HG03342 (cell line): Measurements from ENCODE around the gene GDF11.

ENCODE experiments used
- ATAC-seq: cut with Tn5 transposase; IDR thresholded peaks from one replicate; pipeline ENCODE4 v1.9.1; 2021; ENCODE audit warnings: mild to moderate bottlenecking, moderate library complexity; ENCODE audit not compliant: unreplicated experiment

Gene GDF11

DNA sequence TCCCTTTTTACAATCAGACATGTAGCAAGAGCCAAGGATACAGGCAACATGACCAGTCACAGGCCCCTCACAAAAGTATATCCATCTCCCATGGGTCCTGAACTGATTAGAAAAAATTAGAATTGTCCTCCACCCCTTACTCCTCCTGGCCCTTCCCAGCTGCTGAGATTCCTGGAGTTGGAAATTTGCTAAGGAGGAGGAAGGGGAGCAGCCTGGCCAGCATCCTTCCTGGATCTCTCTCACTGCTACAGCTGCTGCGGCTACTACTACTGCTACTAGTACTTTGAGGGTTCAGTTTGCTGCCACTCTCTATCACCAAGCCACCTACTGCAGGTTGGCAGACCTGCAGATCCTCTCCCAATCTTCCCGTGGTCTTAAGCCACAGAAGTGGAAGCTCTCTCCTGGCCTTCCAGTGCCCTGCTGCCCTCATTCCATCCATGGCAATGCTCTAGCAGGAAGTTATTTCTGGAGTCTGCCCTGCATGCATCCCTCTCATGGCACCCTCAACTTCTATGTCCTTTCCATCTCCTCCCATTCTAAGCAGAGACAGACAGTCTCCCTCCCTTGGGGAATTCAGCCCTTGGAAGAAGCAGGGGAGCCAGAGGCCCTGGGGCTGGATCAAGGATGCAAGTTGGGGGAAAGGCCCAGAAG lies 36.2 kb upstream of the GDF11 start:
- no peak for ATAC-seq

DNA sequence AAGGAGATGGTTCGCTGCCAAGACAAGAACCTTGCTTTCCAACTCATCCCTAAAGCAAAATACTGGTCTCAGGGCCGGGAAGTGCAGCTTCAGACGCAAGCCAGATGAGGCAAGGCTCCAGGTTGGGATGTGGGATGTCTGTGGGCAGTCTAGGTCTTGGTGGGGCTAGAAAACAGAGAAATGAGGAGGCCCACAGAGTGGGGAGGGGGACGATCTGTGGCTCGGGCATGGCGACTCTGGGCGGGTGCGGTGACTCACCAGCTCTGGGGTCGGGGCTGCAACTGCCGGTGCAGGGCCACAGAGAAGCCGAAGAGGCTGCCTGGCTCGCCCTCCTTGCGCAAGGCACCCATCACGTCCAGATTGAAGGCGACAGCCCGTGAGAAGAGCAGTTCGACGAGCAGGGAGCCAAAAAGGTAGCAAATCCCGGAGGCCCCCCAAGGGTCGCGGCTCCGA lies 35.7 kb upstream of the GDF11 start:
- no peak for ATAC-seq

DNA sequence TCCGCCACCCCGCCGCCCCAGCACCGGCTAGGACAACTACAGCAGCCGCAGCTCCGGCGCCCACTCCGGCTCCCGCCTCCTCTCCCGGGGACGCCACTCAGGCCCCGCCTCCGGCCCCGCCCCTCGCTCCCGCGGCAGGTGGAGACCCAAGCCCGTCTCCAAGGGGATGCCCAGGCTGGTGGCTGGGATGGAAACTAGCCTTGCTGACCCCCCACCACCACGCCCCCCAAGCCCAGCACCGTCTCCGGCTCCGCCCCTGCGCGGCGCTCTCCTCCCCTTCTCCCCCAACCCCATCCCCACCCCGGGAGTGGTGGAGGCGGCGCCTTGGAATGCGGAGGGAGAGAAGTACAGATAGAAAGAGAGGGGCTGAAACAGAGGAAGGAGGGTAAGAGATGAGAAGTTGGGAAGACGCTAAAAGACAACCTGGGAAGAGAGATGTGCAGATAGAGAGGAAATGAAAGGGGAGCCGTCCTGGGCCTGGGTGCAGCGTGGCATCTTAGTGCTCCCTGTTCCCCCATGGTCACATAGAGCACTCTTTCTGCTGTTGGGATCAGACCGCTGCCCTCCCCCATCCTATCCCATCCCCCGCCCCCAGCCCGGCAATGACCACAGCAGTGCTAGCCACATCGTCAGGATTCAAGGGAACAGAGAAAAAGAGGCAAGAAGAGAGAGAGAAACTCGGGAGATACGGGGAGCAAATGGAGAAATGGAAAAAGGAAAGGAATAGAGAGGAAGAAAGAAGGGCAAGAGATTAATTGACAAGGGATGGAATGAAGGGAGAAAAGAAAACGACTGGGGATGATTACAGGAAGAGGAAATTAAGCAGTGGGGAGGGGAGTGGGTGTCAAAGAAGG lies 34.9 kb upstream of the GDF11 start, which contains the start of gene ITGA7:
ITGA7 (minus strand) TSS at position 64 of the 854 bp plus-strand sequence. CDS start 222 bp downstream, outside the sequence.
- no peak for ATAC-seq

DNA sequence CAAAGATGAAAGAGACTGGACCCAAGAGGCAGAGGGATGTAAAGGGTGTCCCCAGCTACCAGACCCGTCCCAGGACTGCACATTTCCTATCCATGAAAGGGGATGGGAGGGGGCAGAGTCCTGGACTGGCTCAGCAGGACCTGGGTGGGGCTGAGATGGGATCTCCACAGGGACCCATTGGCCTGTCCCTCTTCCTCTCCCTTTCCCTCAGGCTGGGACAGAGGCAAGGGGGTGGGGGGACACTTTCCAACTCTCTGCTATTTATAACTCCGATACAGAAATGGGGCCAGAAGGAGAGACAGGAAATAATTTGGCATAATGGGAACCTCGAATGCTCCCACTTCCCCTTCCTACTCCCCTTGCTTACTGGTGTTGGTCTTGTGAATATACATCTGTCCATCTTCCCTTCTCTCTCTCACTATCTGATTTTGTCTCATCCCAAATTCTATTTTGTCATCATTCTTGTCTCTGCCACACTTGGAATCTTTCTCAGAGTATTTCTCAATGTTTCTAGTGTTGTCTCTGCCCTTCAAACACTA lies 34.2 kb upstream of the GDF11 start:
- no peak for ATAC-seq

DNA sequence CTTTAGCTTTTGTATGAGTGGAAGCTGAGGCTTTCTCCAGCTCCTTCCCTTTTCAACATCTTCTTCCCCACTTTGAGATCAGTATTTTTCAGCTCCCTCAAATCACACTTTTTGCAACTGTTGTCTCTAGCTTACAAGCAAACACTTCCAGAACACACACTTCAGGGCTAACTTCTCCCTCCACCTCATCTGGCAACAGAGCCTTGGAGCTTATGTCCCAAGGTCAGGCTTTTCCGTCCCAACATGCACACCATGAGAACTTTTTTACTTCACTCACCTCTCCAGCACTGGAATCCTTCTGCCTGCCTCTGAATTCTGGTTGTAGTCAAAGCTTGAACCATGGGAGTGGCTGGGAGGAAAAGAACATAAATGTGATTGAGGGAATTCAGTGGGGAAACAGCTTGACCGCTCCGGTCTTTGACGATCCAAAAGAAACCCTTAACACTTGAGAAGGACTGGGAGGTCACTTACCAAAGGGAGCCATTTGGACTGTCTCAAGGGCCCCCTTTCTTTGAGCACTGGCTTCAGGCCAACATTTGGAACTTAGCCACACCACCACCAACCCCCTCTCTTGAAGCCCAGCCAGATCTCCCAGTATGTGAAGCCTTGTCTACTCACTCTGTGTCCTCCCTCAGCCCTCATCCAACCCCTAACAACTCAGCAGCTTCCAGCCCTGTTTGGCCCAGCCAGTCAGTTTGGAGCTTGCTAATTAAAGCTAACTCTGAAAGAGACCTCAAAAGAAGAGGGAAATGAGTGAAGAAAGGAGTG lies 31.0 kb upstream of the GDF11 start:
- no peak for ATAC-seq

DNA sequence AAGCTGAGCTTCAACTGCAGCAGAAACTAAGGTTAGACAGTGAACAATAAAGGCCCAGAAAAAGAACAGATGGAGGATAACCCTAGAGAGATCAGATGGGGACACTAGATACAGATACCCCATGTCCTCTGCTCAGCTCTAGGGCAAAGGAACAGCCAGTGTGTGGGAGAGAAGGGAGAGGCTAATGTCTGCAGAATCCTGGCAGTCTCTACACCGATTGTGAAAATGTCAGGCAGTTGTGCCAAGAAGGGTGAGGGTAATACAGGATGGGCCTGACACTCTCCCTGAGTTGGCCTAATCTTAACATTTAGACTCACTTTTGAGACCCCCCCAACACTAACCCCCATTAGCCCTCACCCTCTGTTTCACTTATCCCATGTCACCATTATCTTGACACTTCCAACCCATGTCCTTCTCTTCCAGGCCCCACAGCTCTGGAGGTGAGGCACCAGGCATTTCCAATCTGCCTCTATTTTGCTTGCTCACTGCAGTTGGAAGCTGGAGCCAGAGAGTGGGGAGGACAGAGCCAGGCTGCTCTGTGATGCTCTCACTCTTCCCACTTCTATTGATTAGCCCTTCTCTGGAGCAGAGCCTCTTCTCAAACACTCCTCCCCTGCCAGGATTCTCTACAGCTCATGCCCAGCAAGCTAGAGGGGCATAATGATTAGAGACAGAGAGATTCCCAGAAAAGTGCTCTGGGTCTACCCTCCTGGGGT lies 30.1 kb upstream of the GDF11 start:
- ATAC-seq: no peak

DNA sequence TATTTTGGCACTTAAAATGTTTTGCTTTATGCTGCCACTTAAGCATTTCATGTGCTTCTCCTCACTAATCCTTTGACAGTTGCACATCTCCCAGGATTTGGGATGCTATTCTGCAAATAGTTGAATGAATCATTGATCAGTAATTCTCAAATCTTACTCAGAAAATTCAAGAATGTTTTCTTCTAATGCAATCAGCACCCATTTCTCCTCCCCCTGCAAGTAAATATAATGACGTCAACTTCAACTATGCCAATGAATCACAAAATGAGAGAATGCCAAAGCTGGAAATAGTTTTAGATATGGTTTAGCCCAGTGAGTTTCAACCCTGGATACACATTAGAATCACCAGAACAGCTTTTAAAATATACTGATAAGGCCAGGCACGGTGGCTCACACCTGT lies 29.2 kb upstream of the GDF11 start:
- ATAC-seq: no peak

DNA sequence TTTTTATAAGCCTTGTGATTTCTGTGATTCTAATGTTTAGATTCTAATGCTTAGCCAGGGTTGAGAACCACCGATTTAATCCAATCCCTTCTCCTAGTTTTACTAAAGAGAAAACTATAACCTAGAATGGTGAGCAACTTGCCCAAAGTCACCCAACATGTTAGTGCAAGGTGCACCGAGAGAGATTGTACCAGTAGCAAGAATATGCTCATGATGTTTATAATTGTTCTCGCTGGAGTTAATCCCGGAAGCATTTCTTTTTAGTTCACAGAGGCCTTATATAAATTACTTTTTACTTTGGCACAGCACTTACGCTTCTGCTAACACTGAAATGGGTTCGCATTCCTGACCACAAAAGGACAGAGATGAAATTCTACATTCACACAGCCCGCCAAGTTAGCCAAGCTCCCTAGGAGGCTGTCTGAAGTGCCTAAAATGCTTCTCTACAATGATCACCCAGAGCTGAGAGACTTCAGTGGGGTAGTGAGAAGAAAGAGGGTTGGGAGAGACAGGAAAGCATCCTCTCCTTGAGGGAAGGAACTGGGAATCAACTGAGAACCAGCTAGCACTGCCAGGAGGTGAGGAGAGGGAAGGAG lies 27.7 kb upstream of the GDF11 start:
- no peak for ATAC-seq

DNA sequence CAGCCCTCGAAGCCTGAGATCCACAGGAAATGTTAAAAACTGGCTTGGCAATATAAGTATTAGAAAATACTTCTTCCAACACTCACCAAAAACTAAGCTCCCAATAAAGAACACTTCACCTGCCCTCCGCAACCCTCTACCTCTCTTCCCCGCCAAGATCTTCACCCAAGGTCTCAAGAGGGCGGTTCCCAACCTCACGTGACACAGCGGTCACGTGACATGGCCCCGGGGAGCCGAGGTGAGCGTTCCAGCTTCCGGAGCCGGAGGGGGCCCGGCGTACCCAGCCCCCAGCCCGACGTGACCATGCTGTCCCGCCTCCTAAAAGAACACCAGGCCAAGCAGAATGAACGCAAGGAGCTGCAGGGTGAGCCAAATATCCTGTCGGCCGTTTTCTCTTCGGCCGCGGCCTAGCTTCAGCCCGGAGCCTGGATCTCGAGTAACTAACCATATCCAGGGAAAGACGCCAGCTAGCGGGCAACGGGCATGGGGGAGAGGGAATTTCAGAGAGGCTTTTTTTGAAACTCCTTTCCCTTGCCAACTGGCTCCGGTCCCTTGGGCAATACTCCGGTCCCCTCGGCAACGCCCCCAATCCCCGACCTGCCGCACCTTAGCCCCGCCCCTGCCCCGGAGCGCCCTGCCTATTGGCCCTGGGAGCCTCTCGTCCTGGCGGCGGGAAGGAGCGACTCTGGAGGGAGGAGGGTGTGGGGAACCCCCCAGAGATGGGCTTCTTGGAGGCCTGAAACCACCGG lies 26.9 kb upstream of the GDF11 start, which contains the start of gene BLOC1S1:
BLOC1S1 (plus strand) TSS at position 214 of the 749 bp plus-strand sequence; CDS start at position 220, 6 bp downstream.
- ATAC-seq: peak; percentile 88

DNA sequence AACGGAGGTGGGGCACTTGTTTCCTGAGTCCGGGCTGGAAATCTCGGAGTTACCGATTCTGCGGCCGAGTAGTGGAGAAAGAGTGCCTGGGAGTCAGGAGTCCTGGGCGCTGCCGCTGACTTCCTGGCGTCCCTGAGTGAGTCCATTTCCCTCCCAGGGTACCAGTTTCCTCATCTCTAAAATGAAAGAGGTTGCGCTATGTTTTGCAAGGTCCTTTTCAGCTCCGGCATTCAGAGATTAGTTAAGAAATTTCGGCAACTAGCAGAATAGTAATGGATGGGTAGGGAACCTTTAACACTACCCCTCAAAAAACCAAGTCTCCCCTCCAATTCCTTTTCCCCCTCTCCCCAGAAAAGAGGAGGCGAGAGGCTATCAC lies 26.4 kb upstream of the GDF11 start:
- peak; percentile 26 for ATAC-seq

DNA sequence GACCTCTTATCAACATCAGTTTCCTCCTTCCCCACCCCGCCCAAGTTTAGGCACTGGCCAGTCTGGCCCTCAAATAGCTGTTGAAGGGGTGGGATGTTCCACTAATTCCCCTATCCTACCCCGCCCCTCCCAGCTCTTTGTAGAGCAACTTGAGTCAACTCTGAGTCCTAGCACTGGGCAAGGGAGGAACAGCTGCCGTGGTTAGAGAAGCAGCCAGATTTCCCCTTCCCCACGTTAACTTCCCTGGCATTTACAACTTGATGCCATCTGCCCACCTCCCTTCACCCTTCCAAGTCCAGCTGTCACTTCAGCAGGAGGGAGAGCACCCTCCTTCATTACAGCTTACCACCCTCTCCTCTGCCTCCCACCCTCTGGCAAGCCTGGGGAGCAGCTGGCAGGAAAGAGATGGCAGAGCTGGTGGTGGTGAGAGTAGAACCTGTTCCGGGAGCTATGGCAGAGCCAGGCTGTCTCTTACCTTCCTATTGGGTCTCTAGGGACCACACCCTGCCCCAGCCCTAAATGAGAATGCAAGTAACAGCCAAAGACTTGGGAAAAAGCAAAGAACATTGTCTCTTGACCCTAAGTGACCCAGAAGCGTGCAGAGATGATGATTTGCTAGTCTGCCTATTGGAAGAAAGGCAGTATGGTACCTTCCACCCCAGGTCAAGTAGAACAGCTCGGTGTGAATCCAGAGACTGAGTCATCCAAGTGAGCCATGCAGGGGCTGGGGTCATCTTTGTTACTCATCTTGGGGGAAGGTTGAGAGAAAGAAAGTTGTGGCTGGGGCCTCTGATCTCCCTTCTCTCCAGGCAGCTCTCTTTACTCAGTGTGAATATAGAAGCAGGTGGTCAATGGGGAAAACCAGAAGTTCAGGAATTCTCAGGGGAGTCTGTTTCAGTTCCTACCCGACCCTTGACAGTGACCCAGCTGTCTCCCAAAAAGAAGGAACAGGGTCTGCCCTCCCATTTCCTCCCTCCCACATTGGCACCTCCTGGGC lies 25.6 kb upstream of the GDF11 start:
- no peak for ATAC-seq

DNA sequence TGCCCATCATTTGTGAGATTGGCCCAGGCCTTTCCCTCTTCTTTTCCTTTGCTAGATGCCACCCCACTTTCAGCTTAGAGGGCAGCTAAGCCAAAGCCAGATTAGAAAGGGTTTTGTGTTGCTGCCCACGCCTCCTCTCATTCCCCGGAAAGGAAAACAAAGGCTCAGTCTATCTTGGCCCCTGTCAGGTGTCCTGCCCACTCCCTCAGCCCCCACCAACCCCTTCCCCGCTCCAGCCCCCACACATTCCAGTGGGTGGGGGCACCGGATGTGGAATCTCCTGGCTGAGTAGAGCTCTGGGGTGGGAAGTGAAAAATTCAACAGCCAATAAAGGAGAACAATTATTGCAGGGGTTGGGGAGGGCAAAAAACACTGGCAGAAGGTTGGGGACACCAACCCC lies 24.9 kb upstream of the GDF11 start:
- no peak for ATAC-seq

DNA sequence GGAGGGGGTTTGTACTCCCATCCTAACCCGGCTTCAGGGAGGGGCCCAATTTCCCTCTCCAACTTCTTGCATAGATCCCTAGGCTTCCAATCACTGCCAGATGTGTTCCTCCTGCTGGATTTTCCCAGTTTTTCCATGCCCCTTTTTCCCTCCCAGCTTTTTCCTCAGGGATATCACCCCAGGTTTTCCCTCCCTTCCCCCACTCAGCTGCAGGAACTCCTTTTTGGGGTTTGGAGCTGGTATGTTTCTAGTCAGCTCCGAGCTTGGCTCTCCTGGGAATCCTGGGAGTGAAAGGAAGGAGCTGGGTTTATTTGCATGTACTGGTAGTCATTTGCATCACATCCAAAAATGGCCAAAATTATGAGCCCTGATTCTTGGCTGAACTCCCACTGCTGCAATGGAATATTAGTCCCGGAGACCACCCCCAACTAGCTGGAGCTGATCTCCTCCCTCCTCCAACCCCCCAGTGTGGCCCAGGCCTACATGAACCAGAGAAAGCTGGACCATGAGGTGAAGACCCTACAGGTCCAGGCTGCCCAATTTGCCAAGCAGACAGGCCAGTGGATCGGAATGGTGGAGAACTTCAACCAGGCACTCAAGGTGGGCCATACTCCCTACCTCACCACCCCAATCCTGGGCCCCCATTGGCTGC lies 24.2 kb upstream of the GDF11 start:
- no peak for ATAC-seq

DNA sequence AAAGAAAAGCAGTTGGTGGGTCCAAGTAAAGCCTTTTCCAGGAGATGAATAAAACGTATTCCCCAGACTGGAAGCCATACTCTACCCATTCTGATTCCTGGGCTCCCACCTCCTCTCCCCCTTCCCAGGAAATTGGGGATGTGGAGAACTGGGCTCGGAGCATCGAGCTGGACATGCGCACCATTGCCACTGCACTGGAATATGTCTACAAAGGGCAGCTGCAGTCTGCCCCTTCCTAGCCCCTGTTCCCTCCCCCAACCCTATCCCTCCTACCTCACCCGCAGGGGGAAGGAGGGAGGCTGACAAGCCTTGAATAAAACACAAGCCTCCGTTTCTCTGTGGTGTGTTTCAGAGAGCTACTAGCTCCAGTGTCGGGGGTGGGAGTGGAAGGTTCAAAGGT lies 23.6 kb upstream of the GDF11 start:
- ATAC-seq: no peak

DNA sequence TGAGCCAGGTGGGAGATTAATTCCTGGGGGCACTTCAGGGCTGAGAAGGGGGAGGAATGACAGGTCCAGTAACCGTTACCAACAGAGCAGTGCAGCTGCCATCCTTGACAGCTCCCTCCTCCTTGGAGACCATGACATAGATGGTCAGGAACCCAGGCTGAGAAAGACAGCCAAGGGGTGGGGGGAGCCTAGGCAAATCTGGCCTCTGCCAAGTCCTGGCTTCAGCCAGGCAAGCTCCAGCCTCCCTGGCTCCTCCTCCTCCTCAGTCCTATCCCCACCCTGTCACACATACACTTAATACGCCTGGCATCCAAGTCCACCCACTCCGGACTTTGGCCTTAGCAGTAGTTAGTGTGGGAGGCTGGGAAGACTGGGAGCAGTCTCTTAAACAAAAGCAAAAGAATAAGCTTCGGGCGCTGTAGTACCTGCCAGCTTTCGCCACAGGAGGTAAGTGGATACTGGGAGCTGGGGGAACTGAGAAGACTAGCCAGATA lies 22.8 kb upstream of the GDF11 start, which contains the start of gene RDH5:
RDH5 (plus strand) TSS at position 323 of the 494 bp plus-strand sequence. CDS start 792 bp downstream, outside the sequence.
- no peak for ATAC-seq

DNA sequence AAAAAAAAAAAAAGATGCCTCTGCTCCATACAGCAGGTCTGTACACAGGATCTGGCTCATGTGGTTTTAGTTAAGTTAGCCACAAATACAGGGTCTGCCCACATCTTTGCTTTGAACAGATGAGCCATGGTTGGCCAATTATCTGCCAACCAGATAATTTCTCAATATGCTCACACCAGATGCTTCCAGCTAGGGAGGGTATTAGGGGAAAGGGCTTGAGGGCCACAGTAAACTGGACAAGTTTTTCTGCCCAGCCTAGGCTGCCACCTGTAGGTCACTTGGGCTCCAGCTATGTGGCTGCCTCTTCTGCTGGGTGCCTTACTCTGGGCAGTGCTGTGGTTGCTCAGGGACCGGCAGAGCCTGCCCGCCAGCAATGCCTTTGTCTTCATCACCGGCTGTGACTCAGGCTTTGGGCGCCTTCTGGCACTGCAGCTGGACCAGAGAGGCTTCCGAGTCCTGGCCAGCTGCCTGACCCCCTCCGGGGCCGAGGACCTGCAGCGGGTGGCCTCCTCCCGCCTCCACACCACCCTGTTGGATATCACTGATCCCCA lies 22.0 kb upstream of the GDF11 start:
- no peak for ATAC-seq

DNA sequence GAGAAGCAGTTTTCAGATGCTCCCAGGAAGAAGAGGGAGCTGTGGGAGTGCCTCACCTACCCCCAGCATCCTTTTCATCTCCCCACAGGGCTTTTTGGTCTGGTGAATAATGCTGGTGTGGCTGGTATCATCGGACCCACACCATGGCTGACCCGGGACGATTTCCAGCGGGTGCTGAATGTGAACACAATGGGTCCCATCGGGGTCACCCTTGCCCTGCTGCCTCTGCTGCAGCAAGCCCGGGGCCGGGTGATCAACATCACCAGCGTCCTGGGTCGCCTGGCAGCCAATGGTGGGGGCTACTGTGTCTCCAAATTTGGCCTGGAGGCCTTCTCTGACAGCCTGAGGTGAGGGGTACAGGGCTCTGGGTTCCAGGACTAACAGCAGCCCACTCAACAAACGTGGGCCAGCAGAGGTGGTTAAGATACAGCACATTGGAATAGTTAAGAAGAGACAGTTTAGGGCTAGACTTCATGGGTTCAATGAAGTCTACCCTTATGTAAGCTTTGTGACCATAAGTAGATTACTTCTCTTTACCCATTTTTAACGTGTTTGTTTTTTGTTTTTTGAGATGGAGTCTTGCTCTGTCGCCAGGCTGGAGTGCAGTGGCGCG lies 21.2 kb upstream of the GDF11 start:
- no peak for ATAC-seq
